HL-60 (cell line): ENCODE results near the gene ARRDC4.

ENCODE experiments used
- DNase-seq, 2 experiments: peaks; one replicate each; pipeline ENCODE4 v3.0.0-alpha.2; 2010 to 2020; ENCODE audit warnings: low read depth in 1 of 2, low spot score in 1 of 2
- H3K27ac ChIP-seq: fragments of 250-450 bp; sonication (Bioruptor Pico); replicated peaks from 2 replicates; pipeline ENCODE4 v1.5.1; 2020; ENCODE audit warnings: mild to moderate bottlenecking, moderate library complexity
- H3K27me3 ChIP-seq: fragments of 250-450 bp; sonication (Bioruptor Pico); 2 replicates; pipeline ENCODE4 v1.5.1; 2021; ENCODE audit warnings: mild to moderate bottlenecking, moderate library complexity; ENCODE audit not compliant: insufficient read depth, poor library complexity, severe bottlenecking
- H3K4me3 ChIP-seq: replicated peaks from 2 replicates; pipeline ENCODE4 v1.5.1; 2011; ENCODE audit warnings: mild to moderate bottlenecking, control low read depth, low read length; ENCODE audit not compliant: insufficient read depth
- CTCF ChIP-seq: IDR thresholded peaks from one replicate; pipeline ENCODE4 v1.5.1; 2011; ENCODE audit warnings: low read length, control low read depth, inconsistent platforms; ENCODE audit not compliant: insufficient read depth
- GABPA ChIP-seq: IDR thresholded peaks from 2 replicates; pipeline ENCODE4 v1.6.1; 2012; ENCODE audit warnings: low read depth
- POLR2AphosphoS5 ChIP-seq: IDR thresholded peaks from 2 replicates; pipeline ENCODE4 v1.6.1; 2012; ENCODE audit warnings: low read depth
- REST ChIP-seq: IDR thresholded peaks from 2 replicates; pipeline ENCODE4 v1.6.1; 2012; ENCODE audit warnings: low read depth; ENCODE audit not compliant: insufficient replicate concordance
- SPI1 ChIP-seq: IDR thresholded peaks from 2 replicates; pipeline ENCODE4 v1.6.1; 2012; ENCODE audit warnings: low read depth, mild to moderate bottlenecking, borderline replicate concordance

Gene ARRDC4

GRCh38 chr15:97941572-97941971 lies 18.9 kb upstream of the ARRDC4 start:
- Histone ChIP-seq H3K27me3 (no peaks in the 10 kb centered on the region), H3K27ac (no peak overlapping the region), H3K4me3 (no peak overlapping the region)
- no peak for DNase-seq
- no peak for TF ChIP-seq GABPA
- no peak for TF ChIP-seq CTCF
- no peak for TF ChIP-seq REST
- TF ChIP-seq POLR2AphosphoS5, result no peak
- TF ChIP-seq SPI1, result no peak

GRCh38 chr15:97944724-97945123 lies 15.8 kb upstream of the ARRDC4 start:
- TF ChIP-seq GABPA (no peak), CTCF (no peak), POLR2AphosphoS5 (no peak), REST (no peak), SPI1 (no peak)
- Histone ChIP-seq H3K4me3 (no peak overlapping the region), H3K27me3 (no peaks in the 10 kb centered on the region)

GRCh38 chr15:97947465-97948260 lies 12.8 kb upstream of the ARRDC4 start:
- no peak for DNase-seq
- Histone ChIP-seq H3K27ac (no peak overlapping the region), H3K27me3 (no peaks in the 10 kb centered on the region), H3K4me3 (no peak overlapping the region)
- TF ChIP-seq POLR2AphosphoS5 (no peak), SPI1 (no peak), CTCF (no peak), GABPA (no peak), REST (no peak)

More at GRCh38 chr15:97944724-97945123, 15.8 kb upstream of the ARRDC4 start:
- DNase-seq, result no peak
- no peak overlapping the region for H3K27ac ChIP-seq
